Medulla oblongata (tissue), 1 donor: ENCODE data around the gene RIT1.
"Not testable (repeated sequence)": the region's sequence is repeated elsewhere in the genome, so short reads cannot be mapped to it uniquely, and the experiment has no call there.

Experiments used
- DNase-seq: peaks from one replicate; pipeline ENCODE4 v3.0.0-alpha.2; 2015; ENCODE audit errors: extremely low spot score

RIT1 gene

GRCh38 chr1:155933591-155934096, 22.5 kb upstream of the RIT1 start:
- DNase-seq: no peak

GRCh38 chr1:155932487-155932886, 21.3 kb upstream of the RIT1 start:
- DNase-seq: no peak

- DNase-seq: no peak
Measured at GRCh38 chr1:155932081-155932480, 20.9 kb upstream of the RIT1 start.

- no peak for DNase-seq
Measured at GRCh38 chr1:155931332-155932038, 20.3 kb upstream of the RIT1 start.

GRCh38 chr1:155930725-155931124, 19.6 kb upstream of the RIT1 start:
- not testable (repeated sequence) for DNase-seq

- DNase-seq: no peak
Measured at GRCh38 chr1:155929057-155929456, 17.9 kb upstream of the RIT1 start.

GRCh38 chr1:155925506-155925905, 14.4 kb upstream of the RIT1 start:
- DNase-seq: no peak

- no peak for DNase-seq
Measured at GRCh38 chr1:155920717-155921116, 9.6 kb upstream of the RIT1 start.

GRCh38 chr1:155919801-155920200, 8.7 kb upstream of the RIT1 start:
- no peak for DNase-seq

GRCh38 chr1:155918660-155919059, 7.5 kb upstream of the RIT1 start:
- no peak for DNase-seq

- DNase-seq: no peak
Measured at GRCh38 chr1:155913969-155914757, 3.0 kb upstream of the RIT1 start.

- DNase-seq: no peak
Measured at GRCh38 chr1:155912056-155912536, 947 bp upstream of the RIT1 start.

- peak; percentile 64 for DNase-seq
Measured at GRCh38 chr1:155910621-155911121, 478 bp downstream of the RIT1 start.

- peak; percentile 64 for DNase-seq
Measured at GRCh38 chr1:155909894-155910293, 1.3 kb downstream of the RIT1 start.

- DNase-seq: no peak
Measured at GRCh38 chr1:155904261-155904660, 6.9 kb downstream of the RIT1 start.

- no peak for DNase-seq
Measured at GRCh38 chr1:155900161-155900560, 11.0 kb downstream of the RIT1 start.

- DNase-seq: no peak
Measured at GRCh38 chr1:155899683-155900082, 11.5 kb downstream of the RIT1 start.

GRCh38 chr1:155898888-155899287, 12.3 kb downstream of the RIT1 start:
- DNase-seq: no peak

- DNase-seq: no peak
Measured at GRCh38 chr1:155897746-155898145, 13.4 kb downstream of the RIT1 start.

- DNase-seq: not testable (repeated sequence)
Measured at GRCh38 chr1:155896476-155896875, 14.7 kb downstream of the RIT1 start.

GRCh38 chr1:155895617-155896016, 15.5 kb downstream of the RIT1 start:
- not testable (repeated sequence) for DNase-seq

- DNase-seq: no peak
Measured at GRCh38 chr1:155893389-155894142, 17.6 kb downstream of the RIT1 start.
